Middle frontal gyrus (tissue), 1 donor: Measurements from ENCODE around the gene SPP1.
"Not testable (repeated sequence)": the region's sequence is repeated elsewhere in the genome, so short reads cannot be mapped to it uniquely, and the experiment has no call there.

ENCODE experiments used
- DNase-seq: peaks from one replicate; pipeline ENCODE4 v3.0.0-alpha.2; 2015; ENCODE audit warnings: low spot score; ENCODE audit errors: extremely low spot score

Gene SPP1

GRCh38 chr4:87985887-87986200 lies 10.3 kb downstream of the SPP1 start:
- DNase-seq = no peak

- no peak for DNase-seq
These were observed 11.0 kb downstream of the SPP1 start for GRCh38 chr4:87986508-87986907.

GRCh38 chr4:87989765-87990164 lies 14.3 kb downstream of the SPP1 start:
- no peak for DNase-seq

- DNase-seq = no peak
These were observed 19.9 kb downstream of the SPP1 start for GRCh38 chr4:87995435-87995834.

GRCh38 chr4:87999191-87999691 lies 23.7 kb downstream of the SPP1 start:
- not testable (repeated sequence) for DNase-seq

- no peak for DNase-seq
These were observed 26.4 kb downstream of the SPP1 start for GRCh38 chr4:88001871-88002270.

GRCh38 chr4:88002786-88003185 lies 27.3 kb downstream of the SPP1 start:
- no peak for DNase-seq

GRCh38 chr4:88003261-88003660 lies 27.7 kb downstream of the SPP1 start:
- no peak for DNase-seq

- DNase-seq = no peak
These were observed 29.6 kb downstream of the SPP1 start for GRCh38 chr4:88005076-88005475.

GRCh38 chr4:88005946-88006345 lies 30.4 kb downstream of the SPP1 start:
- DNase-seq = no peak

GRCh38 chr4:88006956-88007303 lies 31.4 kb downstream of the SPP1 start:
- no peak for DNase-seq

- peak; percentile 65 for DNase-seq
These were observed 32.0 kb downstream of the SPP1 start, which contains the start of gene PKD2 for GRCh38 chr4:88007304-88008121. PKD2 (plus strand) TSS chr4:88007635; CDS start chr4:88007734, 99 bp downstream.

GRCh38 chr4:88008122-88008742 lies 32.7 kb downstream of the SPP1 start:
- peak; percentile 10 for DNase-seq

- no peak for DNase-seq
These were observed 33.2 kb downstream of the SPP1 start for GRCh38 chr4:88008743-88009171.

GRCh38 chr4:88009871-88010270 lies 34.4 kb downstream of the SPP1 start:
- DNase-seq = no peak

GRCh38 chr4:88010966-88011365 lies 35.5 kb downstream of the SPP1 start:
- DNase-seq = no peak

GRCh38 chr4:88012647-88013046 lies 37.1 kb downstream of the SPP1 start:
- no peak for DNase-seq

GRCh38 chr4:88014386-88014905 lies 38.9 kb downstream of the SPP1 start:
- DNase-seq = no peak

- DNase-seq = no peak
These were observed 40.3 kb downstream of the SPP1 start for GRCh38 chr4:88015659-88016295.

- no peak for DNase-seq
These were observed 42.2 kb downstream of the SPP1 start for GRCh38 chr4:88017516-88018297.

- DNase-seq = no peak
These were observed 43.0 kb downstream of the SPP1 start for GRCh38 chr4:88018466-88018865.
